Stimulated activated CD4-positive, alpha-beta T cell treated with anti-CD3 and anti-CD28 coated beads, Interleukin-4, amount 100 ng/mL, for 24 hours (primary cell): ENCODE measurements around the gene PIP5K1C.

Experiments
- DNase-seq: peaks from one replicate; pipeline ENCODE4 v3.0.0-alpha.2; 2020

Gene PIP5K1C

DNA sequence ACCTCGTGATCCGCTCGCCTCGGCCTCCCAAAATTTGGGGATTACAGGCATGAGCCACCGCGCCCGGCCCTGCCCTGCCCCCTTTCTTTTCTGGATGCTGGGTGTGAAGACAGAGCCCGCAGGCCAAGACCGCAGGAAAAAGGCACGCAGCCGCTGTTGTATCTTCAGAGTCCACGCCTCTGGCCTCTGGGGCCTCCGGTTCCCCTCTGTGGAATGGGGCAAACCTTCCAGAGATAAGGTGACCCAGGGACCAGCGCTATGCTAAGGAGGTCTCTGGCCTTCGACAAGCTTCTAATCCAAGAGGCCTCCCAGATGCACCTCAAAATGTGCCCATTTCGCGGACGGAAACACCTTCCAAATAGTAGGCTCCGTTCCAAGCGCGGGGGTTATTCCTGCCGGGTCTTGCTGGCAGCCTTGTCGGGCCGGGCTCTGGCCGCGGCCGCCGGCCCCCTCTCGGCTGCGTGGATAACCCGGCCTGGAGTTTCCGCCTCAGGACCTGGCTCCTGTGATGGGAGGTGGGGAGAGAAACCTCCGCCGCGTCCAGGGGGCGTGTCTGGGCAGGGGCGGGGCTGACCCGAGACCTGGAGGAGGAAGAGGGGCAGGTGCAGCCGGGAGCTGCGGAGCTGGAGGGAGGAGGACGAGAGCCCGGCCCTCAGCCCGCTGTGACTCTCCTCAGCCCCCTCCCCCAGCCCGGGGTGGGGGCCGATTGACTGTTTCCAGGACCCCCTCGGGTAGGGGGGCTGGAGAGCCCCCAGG, 21.0 kb upstream of the PIP5K1C start:
- DNase-seq = peak; percentile 92

DNA sequence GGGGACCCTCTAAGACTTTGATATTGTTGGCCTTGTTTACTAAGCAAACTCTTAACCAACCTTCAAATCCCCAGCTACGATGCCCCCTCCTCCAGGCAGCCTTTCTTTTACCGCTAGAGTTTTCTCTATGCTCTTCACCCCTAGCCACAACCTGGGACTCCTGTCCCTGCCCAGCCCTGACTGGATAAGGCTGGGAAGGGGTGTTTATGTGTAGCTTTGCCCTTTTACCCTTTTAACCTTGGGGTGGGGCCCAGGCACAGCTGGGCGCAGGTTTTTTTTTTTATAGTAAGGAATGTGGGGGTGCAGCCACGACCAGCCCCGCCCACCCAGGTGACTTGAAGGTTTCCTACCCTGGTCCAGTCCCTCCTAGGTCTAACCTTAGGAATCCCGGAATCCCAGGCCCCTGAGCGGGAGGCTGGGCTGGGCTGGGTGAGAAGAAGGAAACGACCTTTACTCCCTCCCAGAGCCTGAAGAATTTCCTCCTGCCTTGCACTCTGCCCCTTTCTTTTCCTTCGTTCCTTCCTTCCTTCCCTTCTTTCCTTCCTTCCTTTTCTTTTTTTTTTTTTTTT, 20.2 kb upstream of the PIP5K1C start:
- no peak for DNase-seq

DNA sequence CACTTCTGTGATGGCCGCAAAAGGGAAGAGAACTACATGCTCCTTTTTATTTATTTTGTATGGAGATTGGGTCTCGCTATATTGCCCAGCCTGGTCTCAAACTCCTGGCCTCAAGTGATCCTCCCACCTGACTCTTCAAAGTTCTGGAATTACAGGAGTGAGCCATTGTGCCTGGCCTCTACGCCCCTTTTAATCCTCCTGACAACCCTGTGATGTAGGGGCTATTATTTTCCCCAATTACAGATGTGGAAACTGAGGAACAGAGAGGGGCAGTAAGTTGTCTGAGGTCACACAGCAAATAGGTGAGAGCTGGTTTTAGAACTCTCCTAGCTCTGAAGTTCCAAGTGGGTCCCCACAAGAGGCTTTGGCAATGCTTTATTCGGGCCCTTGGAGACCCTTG, 19.6 kb upstream of the PIP5K1C start:
- no peak for DNase-seq

DNA sequence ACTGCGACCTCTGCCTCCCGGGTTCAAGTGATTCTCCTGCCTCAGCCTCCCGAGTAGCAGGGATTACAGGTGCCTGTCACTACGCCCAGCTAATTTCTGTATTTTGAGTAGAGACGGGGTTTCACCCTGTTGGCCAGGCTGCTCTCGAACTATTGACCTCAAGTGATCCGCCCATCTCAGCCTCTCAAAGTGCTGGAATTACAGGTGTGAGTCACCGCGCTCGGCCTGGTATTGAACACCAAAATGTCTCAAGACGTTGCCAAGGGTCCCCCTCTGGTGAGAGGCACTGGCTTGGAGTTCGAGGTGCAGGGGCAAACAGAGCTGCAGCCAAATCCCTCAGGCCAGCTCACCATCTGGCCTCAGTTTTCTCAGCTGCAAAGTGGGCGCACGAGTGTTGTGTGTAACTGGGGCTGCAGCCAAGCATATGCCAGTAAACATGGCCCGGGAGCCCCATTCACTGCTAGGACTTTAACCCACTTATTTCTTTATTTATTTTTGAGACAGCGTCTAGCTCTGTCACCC, 15.9 kb upstream of the PIP5K1C start:
- no peak for DNase-seq

DNA sequence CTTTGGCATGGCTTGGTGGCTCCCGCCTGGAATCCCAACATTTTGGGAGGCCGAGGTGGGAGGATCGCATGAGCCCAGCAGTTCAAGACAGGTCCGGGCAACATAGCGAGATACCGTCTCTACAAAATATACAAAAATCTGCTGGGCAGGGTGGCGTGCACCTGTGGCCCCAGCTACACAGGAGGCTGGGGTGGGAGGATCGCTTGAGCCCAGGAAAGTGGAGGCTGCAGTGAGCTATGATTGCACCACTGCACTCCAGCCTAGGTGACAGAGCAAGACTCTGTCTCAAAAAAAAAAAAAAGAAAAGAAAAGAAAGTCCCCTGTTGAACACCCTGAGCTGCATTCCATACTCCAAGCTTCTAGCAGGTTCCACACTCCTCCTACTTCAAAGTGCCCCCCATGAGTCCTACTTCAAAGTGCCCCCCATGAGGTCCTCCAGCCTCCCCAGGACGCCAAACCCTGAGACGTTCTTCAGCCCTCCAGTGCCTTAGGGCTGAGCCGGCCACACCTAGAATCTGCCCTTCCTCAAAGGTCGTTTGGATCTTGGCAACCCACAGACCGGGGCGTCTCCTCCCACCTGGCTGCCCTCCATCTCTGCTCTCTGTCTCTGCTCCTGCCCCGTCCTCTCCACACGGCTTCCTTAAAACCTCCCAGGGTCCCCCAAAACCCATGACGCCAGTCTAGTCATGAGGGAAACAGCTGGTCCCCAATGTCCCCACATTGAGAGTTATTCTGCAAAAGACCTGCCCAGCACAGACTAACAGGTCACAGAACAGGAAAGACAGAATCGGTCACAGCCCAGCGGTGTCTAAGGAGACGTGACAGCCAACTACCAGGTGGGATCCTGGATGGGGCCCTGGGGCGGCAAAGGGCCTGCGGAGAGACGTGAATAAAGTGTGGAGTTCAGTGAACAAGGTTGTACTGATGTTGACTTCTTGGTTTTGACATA, 12.7 kb upstream of the PIP5K1C start:
- DNase-seq = no peak

DNA sequence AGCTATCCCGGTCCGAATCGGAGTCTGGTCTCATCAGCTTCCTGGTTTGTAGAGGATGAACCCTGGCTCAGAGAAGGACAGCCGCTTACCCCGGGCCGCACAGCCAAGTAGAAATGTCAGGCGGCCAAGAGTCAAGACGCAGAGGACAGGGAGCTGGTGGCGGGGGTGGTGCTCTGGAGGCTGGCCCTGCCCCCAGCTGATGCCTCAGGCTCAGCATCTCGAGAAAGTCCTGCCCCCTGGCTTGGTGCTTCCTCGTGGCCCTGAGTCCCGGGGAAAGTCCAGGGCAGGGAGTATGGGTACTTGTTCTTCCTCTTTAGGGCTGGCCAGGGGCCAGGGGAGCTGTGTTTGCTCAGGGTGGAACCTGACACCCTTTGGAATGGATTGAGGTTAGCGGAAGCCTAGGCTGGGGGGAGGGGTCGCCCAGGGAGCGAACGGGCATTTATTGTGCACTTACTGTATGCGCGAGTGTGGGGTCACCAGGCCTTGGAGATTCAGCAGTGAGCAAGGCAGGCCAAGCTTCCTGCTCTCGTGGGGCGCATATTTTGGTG, 10.1 kb upstream of the PIP5K1C start:
- DNase-seq = no peak

DNA sequence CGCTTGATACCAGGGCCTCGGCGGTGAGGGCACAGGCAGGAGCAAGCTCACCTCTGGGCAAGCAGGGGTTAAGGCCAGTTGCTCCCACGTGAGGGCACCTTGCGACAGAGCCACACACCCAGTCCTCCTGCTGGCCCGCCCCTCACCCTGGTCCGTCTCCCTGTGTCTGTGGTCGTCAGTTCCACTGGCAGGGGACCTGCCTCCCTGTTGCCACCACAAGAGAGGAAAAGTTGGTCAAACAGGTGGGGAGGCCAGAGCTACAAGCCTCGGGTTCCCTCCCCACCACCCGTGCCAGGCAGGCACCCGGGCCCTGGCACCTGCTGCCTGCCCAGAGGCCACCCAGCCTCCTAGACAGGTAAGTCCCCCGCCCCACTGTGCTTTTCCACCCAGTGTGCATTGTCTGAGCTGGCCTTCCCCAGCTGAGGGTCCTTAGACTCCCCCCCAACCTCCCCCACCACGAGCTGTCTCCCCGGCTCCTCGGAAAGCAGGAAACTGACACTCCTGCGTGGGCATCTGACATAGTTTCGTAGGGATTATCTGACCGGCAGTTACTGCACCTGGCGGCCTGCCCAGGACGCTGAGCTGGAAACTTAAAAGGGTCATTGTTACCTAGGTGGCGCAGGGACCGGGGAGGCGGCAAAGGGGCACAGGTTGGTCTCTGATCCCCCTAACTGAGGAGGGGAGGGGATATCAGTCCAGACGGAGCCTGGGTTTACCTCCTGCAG, 8.1 kb upstream of the PIP5K1C start, which contains the start of gene TJP3:
TJP3 (plus strand) TSS at position 178 of the 725 bp plus-strand sequence. CDS start 20,049 bp downstream, outside the sequence.
- no peak for DNase-seq

DNA sequence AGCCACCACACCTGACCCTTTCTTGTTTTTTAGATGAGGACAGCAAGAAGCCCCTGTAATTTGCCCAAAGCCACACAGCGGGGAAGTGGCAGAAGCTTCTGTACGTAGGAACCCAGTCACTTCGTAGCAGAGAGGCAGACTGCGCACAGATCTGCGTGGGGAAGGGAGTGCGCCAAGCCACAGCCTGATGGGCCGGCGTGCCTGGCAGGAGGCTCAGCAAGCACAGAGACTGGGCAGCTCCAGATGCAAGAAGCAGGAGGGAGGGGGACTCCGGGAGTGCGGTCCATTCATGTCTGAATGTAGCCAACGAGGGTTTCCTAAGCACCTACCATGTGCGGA, 7.6 kb upstream of the PIP5K1C start:
- DNase-seq = no peak

DNA sequence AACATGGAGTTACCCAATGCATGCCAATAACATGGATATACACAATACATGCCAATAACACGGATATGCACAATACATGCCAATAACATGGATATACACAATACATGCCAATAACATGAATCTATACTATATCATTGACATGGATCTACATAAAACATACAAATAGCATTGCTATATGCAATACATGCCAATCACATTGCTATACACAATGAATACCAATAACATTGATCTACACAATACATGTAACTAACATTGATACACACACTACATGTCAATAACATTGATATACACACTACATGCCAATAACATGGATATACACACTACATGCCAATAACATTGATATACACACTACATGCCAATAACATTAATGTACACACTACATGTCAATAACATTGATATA, 932 bp upstream of the PIP5K1C start:
- no peak for DNase-seq

DNA sequence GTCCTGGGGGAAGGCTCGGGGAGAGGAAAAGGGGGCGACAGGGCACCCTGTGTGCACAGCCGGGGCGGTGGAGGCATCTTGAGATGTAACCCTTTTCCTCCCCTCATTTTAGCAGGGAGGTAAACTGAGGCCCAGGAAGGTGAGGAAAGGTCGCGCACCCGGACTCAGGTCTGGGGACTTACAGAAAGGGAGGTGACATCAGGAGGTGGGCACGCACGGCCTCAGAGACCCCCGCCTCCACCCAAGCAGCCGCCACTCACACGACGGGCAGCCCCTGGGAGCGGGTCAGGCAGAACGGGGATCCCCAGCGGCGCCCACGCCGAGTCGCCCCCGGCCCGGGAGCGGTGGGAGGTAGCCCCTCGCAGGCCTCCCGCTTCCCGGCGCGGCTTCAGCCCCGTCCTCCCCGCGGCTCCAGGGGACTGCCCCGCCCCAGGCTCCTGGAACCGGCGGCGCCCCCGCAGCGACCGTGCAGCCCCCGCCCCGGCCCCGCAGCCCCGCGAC, 477 bp downstream of the PIP5K1C start:
- DNase-seq = no peak

DNA sequence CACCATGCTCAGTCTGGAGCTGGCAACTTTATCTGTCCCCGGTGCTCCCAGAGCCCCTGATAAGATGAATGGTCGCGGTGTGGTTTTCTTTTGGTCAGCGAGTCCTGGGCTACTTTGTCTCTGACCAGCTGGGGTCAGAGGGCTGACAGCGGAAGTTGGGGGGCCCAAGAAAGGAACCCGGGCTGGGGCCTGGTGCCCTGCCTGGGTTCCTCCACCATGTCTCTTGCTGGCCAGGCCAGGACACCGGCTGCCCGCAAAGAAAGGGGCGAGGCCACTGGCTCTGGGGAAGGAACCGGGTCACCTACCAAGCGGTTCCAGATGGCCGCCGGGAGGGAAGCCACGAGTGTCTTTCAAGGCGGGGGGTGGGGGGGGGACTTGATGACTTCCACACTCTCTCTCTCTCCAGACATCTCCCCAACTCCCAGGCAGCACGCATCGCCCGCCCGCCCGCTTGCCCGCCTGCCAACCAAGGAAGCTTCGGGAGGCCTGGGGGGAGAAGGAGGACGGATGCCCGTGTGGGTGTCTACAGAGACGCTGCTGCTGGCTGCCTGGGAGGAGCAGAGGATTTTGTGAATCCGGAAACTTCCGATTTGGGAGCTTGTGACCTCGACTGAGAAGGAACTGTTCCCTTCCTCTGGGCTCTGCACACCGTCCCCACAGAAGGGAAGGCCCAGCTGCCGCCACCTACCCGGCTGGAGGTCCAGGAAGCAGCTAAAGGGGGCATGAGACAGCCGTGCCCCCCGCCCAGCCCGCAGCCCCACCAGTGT, 1.1 kb downstream of the PIP5K1C start:
- DNase-seq = peak; percentile 23

DNA sequence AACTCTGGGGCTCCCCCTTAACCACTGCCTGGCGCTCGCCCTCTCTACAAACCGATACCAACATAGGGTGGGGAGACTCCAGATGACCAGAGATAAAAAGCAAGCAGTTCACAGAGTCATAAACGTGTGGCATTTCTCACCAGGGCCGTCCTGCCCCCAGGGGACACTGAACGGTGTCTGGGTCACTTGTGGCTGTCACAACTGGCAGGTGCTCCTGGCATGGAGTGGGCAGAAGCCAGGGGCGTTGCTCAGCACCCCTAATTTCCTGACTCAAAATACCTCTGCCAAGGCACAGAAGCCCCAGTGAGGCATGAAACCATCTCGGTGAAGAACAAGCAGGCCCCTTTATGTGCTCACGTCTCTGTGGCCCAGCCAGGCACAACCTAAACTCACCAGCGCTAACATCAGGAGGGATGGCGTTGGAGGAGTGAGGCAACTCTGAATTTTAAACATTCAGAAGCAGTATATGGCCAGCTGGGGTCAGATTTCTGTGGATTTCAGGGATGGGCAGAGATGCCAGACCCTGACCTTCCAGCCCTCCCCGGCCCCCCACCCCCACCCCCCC, 1.8 kb downstream of the PIP5K1C start:
- no peak for DNase-seq

DNA sequence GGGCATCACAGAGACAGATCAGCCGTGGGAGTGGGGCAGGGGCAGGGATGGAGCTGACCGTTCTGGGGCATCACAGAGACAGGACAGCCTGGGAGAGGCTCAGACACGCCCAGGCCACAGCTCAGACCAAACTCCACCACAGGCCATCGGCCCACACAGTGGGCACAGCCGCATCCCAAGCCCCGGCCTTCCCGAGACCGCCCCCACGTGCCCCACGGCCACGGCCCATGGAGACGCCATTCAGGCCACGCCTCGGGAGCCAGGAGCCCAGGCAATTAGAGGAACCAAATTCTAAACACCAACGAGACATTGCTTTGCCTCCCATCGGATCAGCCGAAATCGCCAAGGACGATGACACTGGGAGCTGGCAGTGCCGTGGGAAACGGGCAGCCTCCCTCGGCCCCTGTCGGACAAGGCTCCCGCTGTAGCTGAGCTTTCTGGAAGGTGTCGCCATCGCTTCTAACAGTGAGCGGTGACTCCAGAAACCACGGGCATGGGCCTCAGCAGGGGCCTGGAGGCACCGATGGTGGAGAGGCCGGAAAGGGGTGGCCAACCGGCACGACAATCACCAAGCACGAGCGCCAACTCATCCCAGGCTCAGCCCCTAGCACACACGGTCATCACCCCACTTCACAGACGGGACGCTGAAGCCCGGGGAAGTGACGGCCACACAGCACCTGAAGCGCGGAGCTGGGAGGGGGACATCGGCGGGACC, 2.4 kb downstream of the PIP5K1C start:
- DNase-seq = no peak

DNA sequence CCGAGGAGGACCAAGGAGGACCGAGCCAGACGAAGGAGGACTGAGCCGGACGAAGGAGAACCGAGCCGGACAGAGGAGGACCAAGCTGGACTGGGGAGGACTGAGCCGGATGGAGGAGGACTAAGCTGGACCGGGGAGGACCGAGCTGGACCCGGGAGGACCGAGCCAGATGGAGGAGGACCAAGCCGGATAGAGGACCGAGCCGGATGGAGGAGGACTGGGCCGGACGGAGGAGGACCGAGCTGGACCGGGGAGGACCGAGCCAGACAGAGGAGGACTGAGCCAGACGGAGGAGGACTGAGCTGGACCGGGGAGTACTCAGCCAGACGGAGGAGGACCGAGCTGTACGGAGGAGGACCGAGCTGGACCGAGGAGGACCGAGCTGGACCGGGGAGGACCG, 3.2 kb downstream of the PIP5K1C start:
- DNase-seq = no peak

DNA sequence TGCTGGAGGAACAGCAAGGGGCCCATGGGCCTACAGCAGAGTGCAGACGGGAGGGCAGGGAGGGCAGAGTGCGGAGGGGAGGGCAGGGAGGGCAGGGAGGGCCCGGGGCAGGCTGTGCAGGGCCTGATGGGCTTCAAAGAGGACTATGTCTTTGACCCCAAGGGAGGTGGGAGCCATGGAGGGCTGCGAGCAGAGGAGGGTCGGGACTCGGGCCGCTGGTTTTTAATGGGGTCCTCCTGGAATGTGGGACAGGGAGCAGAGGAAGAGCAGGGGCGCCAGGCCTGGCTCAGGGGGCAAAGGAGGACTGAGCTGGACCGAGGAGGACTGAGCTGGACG, 3.6 kb downstream of the PIP5K1C start:
- DNase-seq = no peak

DNA sequence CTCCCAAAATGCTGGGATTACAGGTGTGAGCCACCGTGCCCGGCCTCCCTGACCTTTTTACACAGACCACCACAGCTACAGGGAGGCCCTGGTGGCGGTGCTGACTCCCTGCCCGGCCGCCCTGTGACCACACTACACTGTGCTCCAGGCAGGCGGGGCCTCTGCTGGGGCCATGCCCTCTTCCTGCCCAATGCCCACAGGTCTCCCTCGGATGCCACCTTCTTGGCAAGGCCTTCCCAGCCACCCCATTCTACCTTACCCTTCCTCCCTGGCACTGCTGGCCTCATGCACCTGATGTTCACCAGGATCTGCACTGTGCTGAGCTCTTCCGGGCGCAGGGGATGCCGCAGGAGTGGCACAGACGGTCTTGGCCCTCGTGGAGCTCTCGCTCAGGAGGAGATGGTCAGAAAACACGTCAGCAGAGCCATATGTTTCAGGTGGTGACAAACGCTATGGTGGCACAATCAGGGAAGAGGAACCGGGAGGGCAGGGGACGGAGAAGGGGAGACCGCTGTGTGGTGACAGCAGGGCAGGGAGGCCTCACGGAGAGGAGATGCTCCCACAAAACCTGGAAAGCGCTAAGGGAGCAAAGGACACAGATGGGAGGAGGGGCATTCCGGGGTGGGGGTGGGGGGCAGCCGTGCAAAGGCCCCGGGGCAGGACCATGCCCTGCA, 4.1 kb downstream of the PIP5K1C start:
- DNase-seq = no peak

DNA sequence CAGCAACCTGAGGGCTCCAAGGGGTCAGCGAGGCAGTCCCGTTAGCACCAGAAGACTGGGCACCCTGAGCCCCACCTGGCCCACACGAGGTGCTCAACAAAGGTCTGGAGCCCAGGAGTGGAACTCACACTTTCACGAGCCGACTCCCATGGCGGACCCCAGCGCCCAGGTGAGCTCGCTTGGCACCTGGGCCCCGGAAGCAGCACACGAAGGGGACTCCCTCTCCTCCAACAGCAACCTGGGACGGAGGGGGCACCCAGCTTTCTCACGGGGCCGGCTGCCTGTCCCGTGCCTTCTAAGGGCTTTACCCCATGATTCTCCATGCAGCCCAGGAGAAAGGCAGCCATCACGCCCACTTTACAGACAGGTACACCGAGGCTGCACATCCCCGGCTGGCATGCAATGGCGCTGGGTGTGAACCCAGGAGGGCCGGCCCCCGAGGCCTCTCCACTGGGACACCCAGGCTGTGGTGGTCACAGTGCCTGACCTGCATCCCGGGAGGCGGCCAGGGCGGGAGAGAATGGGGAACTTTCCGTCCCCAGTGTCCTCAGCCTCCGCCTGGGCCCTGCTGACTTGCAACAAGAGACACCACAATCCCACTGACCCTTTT, 5.0 kb downstream of the PIP5K1C start:
- no peak for DNase-seq

DNA sequence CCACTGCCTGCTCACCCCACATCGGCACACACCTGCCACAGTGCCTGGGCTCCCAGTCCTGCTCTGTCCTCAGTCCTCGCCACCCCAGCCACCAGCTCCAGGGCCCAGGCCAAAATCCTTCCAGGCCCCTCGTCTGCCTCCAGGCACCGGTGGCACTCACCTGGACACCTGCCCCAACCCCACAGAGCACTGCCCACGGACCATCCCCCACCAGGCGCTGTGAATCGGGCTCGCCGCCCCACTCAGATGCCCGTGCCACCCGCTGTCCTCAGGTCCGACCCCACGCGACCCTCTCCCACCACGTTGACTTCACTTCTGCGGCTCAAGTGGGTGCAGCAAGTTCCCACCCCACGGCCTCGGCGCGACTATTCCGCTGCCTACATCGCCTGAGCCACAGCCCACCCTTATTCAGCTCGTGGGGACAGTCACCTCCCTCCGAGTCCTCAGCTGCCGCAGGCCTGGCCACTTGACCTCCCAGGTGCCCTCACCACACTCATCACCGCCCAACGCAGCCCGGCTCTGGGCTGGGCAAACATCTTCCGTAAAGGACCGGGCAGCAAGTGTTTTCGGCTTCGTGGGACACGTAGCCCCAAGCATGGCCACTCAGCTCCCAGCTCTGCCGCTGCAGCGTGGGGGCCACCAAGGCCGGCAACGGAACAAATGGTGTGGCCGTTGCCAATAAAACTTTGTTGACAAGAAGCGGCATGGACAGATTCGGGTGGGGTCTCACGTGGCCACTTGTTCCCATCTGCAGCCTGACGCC, 5.7 kb downstream of the PIP5K1C start:
- DNase-seq = no peak
